Measurements from ENCODE around the gene IMMP2L. TPM values are rescaled to one million over a fixed set of nuclear protein-coding genes. Genes with fewer than 3 reads are reported as not detected.

The IMMP2L gene
- total and polyA plus RNA-seq, 2 of the 4 experiments (the other 2 are of a cell fraction): 5.8 to 9.3 TPM

- ChIA-PET POLR2A (ENCODE audit: unreplicated experiment) (no interaction called here), CTCF (interaction anchor here (0.6 kb wide), 1 partner anchor 195 kb away, joined by 6 read pairs; no protein-coding TSS in a partner anchor)
- Histone ChIP-seq H3K14ac (replicated peaks; ENCODE audit: low read depth, low read length) (0 out of 2 replicates have a peak overlapping the region, but pooled peaks have one; percentile 4), H4K8ac (ENCODE audit: low read depth in 2 of 2, low read length in 2 of 2) (no peak overlapping the region), H3K9me1 (ENCODE audit: insufficient read depth, low read length) (no peaks in the 10 kb centered on the region), H4K20me1 (ENCODE audit: insufficient read depth, low read length) (no peaks in the 10 kb centered on the region), H3K23ac (ENCODE audit: low read depth, low read length) (no peak overlapping the region), H2BK15ac (ENCODE audit: low read depth, low read length) (no peak overlapping the region), H3K79me1 (ENCODE audit: low read depth in 1 of 2, low read length in 2 of 2) (no peaks in the 10 kb centered on the region), H3K18ac (ENCODE audit: low read depth, low read length) (peak overlapping the region; percentile 13), H2AK9ac (replicated peaks; ENCODE audit: low read depth, low read length, poor library complexity) (no peak overlapping the region), H3K27me3 (ENCODE audit: control insufficient read depth, insufficient read depth, low read length) (no peaks in the 10 kb centered on the region), H4K5ac (ENCODE audit: low read depth, low read length) (no peak overlapping the region), H2BK5ac (ENCODE audit: low read depth, low read length, poor library complexity, severe bottlenecking) (no peak overlapping the region), H3K4me3 (ENCODE audit: insufficient read depth, low read depth, low read length) (no peak overlapping the region), H3K36me3 (ENCODE audit: control insufficient read depth, insufficient read depth, low read length) (no peaks in the 10 kb centered on the region), H2AK5ac (ENCODE audit: low read depth, low read length) (no peak overlapping the region), H2BK20ac (ENCODE audit: low read depth, low read length) (no peak overlapping the region), H3K4me2 (ENCODE audit: low read depth, low read length) (no peak overlapping the region), H3K56ac (ENCODE audit: extremely low read depth, insufficient read depth, low read length) (no peak overlapping the region), H3K9me3 (ENCODE audit: control insufficient read depth, insufficient read depth, low read length) (no peaks in the 10 kb centered on the region), H3K27ac (ENCODE audit: insufficient read depth, low read length) (peak overlapping the region; percentile 67; the same call in 1 of the 2 replicates), H3K9ac (ENCODE audit: low read depth, low read length) (peak overlapping the region; percentile 43; the same call in 1 of the 2 replicates), H2AFZ (replicated peaks; ENCODE audit: low read length, poor library complexity) (no peak overlapping the region), H3K4ac (ENCODE audit: low read depth, low read length) (no peak overlapping the region), H2BK120ac (ENCODE audit: low read depth, low read length) (no peak overlapping the region; the same call in 1 of the 2 replicates), H3K4me1 (ENCODE audit: control insufficient read depth, insufficient read depth, low read length) (peaks cover 3% of the 10 kb centered on the region), H4K91ac (ENCODE audit: insufficient read depth, low read depth, low read length) (no peak overlapping the region)
- ATAC-seq (ENCODE audit: low read depth) (peak; percentile 96), DNase-seq (peak; percentile 73)
- TF ChIP-seq MXI1 (IDR thresholded peaks at IDR 0.05; ENCODE audit: borderline replicate concordance, low read depth, low read length): no peak
- peak; percentile 71 for TF ChIP-seq FOS (IDR thresholded peaks at IDR 0.05; ENCODE audit: low read depth, low read length)
- no TSS peak for BruUV-seq (replicated peaks)
- dilution Hi-C loops (cut with HindIII; ENCODE audit: low sequenced_read_pairs, unreplicated experiment) (no loop called here), intact Hi-C loops (cut with micrococcal nuclease) (no loop called here), in situ Hi-C loops (cut with MboI; ENCODE audit: low sequenced_read_pairs) (no loop called here)
- WGBS, 2 experiments (ENCODE audit: extremely low coverage in 2 of 2, insufficient read length in 1 of 2): no CpG with 5 or more reads among the region's 3 CpGs
Observed at GRCh38 chr7:111384065-111384891, 178.0 kb downstream of the IMMP2L start.
